IMR-90 (cell line): ENCODE data around the gene ADAMTS16. TPM values are rescaled to one million over a fixed set of nuclear protein-coding genes. Genes with fewer than 3 reads are reported as not detected.

ENCODE experiments used
- ATAC-seq: fragments of 200-7000 bp; cut with Tn5 transposase; 2 replicates; pipeline ENCODE4 v1.9.1; 2020; ENCODE audit warnings: low read depth, mild to moderate bottlenecking, moderate library complexity
- BruUV-seq: library from RNA; stranded (reverse); fragments of 400-500 nt; replicated peaks from 2 replicates; lab custom pipeline; 2021; lab: Mats Ljungman, UMichigan
- CTCF ChIA-PET: fragments of 300-600 bp; formaldehyde crosslinking; extraction: SDS; loops from one replicate; lab custom pipeline; 2021; ENCODE audit warnings: antibody characterized with exemption; lab: Yijun Ruan, JAX
- POLR2A ChIA-PET: fragments of 300-600 bp; sonication (Branson Sonifier 250); formaldehyde crosslinking; loops from one replicate; lab custom pipeline; 2022; ENCODE audit warnings: antibody characterized with exemption; ENCODE audit not compliant: unreplicated experiment; lab: Charles Lee
- DNase-seq: peaks from one replicate; pipeline ENCODE4 v3.0.0; 2013
- H2AFZ ChIP-seq: replicated peaks from 2 replicates; pipeline ENCODE3; 2013; ENCODE audit warnings: low read length, mild to moderate bottlenecking; ENCODE audit not compliant: poor library complexity
- H2AK5ac ChIP-seq: 2 replicates; pipeline ENCODE4 v1.6.1; 2013; ENCODE audit warnings: low read depth, low read length, inconsistent platforms
- H2AK9ac ChIP-seq: replicated peaks from 2 replicates; pipeline ENCODE3; 2013; ENCODE audit warnings: mild to moderate bottlenecking, low read depth, low read length, moderate library complexity; ENCODE audit not compliant: poor library complexity
- H2BK120ac ChIP-seq: 2 replicates; pipeline ENCODE4 v1.6.1; 2013; ENCODE audit warnings: low read depth, low read length, inconsistent platforms
- H2BK15ac ChIP-seq: 3 replicates; pipeline ENCODE4 v1.6.1; 2013; ENCODE audit warnings: low read depth, low read length, inconsistent platforms
- H2BK20ac ChIP-seq: 2 replicates; pipeline ENCODE4 v1.6.1; 2013; ENCODE audit warnings: low read depth, mild to moderate bottlenecking, inconsistent platforms, low read length, moderate library complexity
- H2BK5ac ChIP-seq: 2 replicates; pipeline ENCODE4 v1.6.1; 2013; ENCODE audit warnings: mild to moderate bottlenecking, low read depth, low read length, inconsistent platforms; ENCODE audit not compliant: poor library complexity, severe bottlenecking
- H3K14ac ChIP-seq: replicated peaks from 2 replicates; pipeline ENCODE4 v1.6.1; 2013; ENCODE audit warnings: low read depth, low read length, inconsistent platforms
- H3K18ac ChIP-seq: 2 replicates; pipeline ENCODE4 v1.6.1; 2013; ENCODE audit warnings: low read depth, low read length, control low read depth
- H3K23ac ChIP-seq: 2 replicates; pipeline ENCODE4 v1.6.1; 2013; ENCODE audit warnings: low read depth, low read length, inconsistent platforms
- H3K27ac ChIP-seq: 2 replicates; pipeline ENCODE4 v1.5.1; 2013; ENCODE audit warnings: mild to moderate bottlenecking, control low read depth, low read length; ENCODE audit not compliant: insufficient read depth
- H3K27me3 ChIP-seq: 2 replicates; pipeline ENCODE4 v1.6.1; 2013; ENCODE audit warnings: low read length; ENCODE audit not compliant: control insufficient read depth, insufficient read depth
- H3K36me3 ChIP-seq: 2 replicates; pipeline ENCODE4 v1.6.1; 2013; ENCODE audit warnings: low read length, mixed read lengths; ENCODE audit not compliant: control insufficient read depth, insufficient read depth
- H3K4ac ChIP-seq: 2 replicates; pipeline ENCODE4 v1.6.1; 2013; ENCODE audit warnings: low read depth, low read length, inconsistent platforms
- H3K4me1 ChIP-seq: 2 replicates; pipeline ENCODE4 v1.6.1; 2013; ENCODE audit warnings: low read length, mixed read lengths; ENCODE audit not compliant: control insufficient read depth, insufficient read depth
- H3K4me2 ChIP-seq: 2 replicates; pipeline ENCODE4 v1.6.1; 2013; ENCODE audit warnings: low read depth, mild to moderate bottlenecking, control low read depth, low read length, moderate library complexity
- H3K4me3 ChIP-seq: 2 replicates; pipeline ENCODE4 v1.5.1; 2013; ENCODE audit warnings: low read depth, mild to moderate bottlenecking, control low read depth, low read length, moderate library complexity; ENCODE audit not compliant: insufficient read depth
- H3K56ac ChIP-seq: 2 replicates; pipeline ENCODE4 v1.6.1; 2013; ENCODE audit warnings: low read length, inconsistent platforms; ENCODE audit not compliant: insufficient read depth; ENCODE audit errors: extremely low read depth
- H3K79me1 ChIP-seq, 2 experiments: 2 replicates each; pipeline ENCODE4 v1.6.1; 2013; ENCODE audit warnings: low read length in 2 of 2, inconsistent platforms in 1 of 2, low read depth in 1 of 2
- H3K9ac ChIP-seq: 2 replicates; pipeline ENCODE4 v1.6.1; 2013; ENCODE audit warnings: low read depth, low read length, control low read depth
- H3K9me1 ChIP-seq: 2 replicates; pipeline ENCODE4 v1.6.1; 2013; ENCODE audit warnings: low read length, inconsistent platforms; ENCODE audit not compliant: insufficient read depth
- H3K9me3 ChIP-seq: 2 replicates; pipeline ENCODE4 v1.6.1; 2013; ENCODE audit warnings: low read length; ENCODE audit not compliant: control insufficient read depth, insufficient read depth
- H4K20me1 ChIP-seq: 2 replicates; pipeline ENCODE4 v1.6.1; 2013; ENCODE audit warnings: low read length, inconsistent platforms; ENCODE audit not compliant: insufficient read depth
- H4K5ac ChIP-seq: 2 replicates; pipeline ENCODE4 v1.6.1; 2013; ENCODE audit warnings: mild to moderate bottlenecking, low read depth, low read length, control low read depth
- H4K8ac ChIP-seq, 2 experiments: 2 replicates each; pipeline ENCODE4 v1.6.1; 2013; ENCODE audit warnings: low read depth in 2 of 2, low read length in 2 of 2, control low read depth in 1 of 2, inconsistent platforms in 1 of 2
- H4K91ac ChIP-seq: 2 replicates; pipeline ENCODE4 v1.6.1; 2013; ENCODE audit warnings: low read depth, low read length, inconsistent platforms; ENCODE audit not compliant: insufficient read depth
- BHLHE40 ChIP-seq: fragments of 150-350 bp; IDR thresholded peaks from 2 replicates; pipeline ENCODE4 v1.6.1; 2016; ENCODE audit warnings: mild to moderate bottlenecking, low read depth, low read length
- CHD1 ChIP-seq: IDR thresholded peaks from 2 replicates; pipeline ENCODE4 v1.6.1; 2012; ENCODE audit warnings: low read depth, low read length, improper control_type of control experiment
- CTCF ChIP-seq: conservative IDR thresholded peaks from 2 replicates; pipeline ENCODE4 v1.5.1; 2012; ENCODE audit warnings: mild to moderate bottlenecking, low read depth, low read length, improper control_type of control experiment
- ELK1 ChIP-seq: fragments of 150-350 bp; IDR thresholded peaks from 2 replicates; pipeline ENCODE4 v1.6.1; 2016; ENCODE audit warnings: low read depth, mild to moderate bottlenecking, low read length, moderate library complexity, borderline replicate concordance
- FOS ChIP-seq: fragments of 150-350 bp; IDR thresholded peaks from 2 replicates; pipeline ENCODE4 v1.6.1; 2016; ENCODE audit warnings: low read depth, low read length
- MAZ ChIP-seq: IDR thresholded peaks from 2 replicates; pipeline ENCODE4 v1.6.1; 2012; ENCODE audit warnings: low read depth, mild to moderate bottlenecking, low read length, improper control_type of control experiment, moderate library complexity, borderline replicate concordance
- MXI1 ChIP-seq: IDR thresholded peaks from 2 replicates; pipeline ENCODE4 v1.6.1; 2012; ENCODE audit warnings: low read depth, mild to moderate bottlenecking, low read length, moderate library complexity, borderline replicate concordance
- NFE2L2 ChIP-seq: fragments of 150-350 bp; IDR thresholded peaks from 2 replicates; pipeline ENCODE4 v1.6.1; 2016; ENCODE audit warnings: low read depth, mild to moderate bottlenecking, low read length
- POLR2A ChIP-seq: IDR thresholded peaks from 2 replicates; pipeline ENCODE4 v1.6.1; 2012; ENCODE audit warnings: mild to moderate bottlenecking, low read depth, low read length
- RAD21 ChIP-seq: IDR thresholded peaks from 2 replicates; pipeline ENCODE4 v1.6.1; 2012; ENCODE audit warnings: low read length, improper control_type of control experiment
- RCOR1 ChIP-seq: IDR thresholded peaks from 2 replicates; pipeline ENCODE4 v1.6.1; 2012; ENCODE audit warnings: mild to moderate bottlenecking, low read length, improper control_type of control experiment; ENCODE audit not compliant: insufficient replicate concordance
- RFX5 ChIP-seq: IDR thresholded peaks from 2 replicates; pipeline ENCODE4 v1.8.0; 2012; ENCODE audit warnings: low read depth, mild to moderate bottlenecking, low read length, moderate library complexity
- SMC3 ChIP-seq: fragments of 150-350 bp; IDR thresholded peaks from 2 replicates; pipeline ENCODE4 v1.6.1; 2016; ENCODE audit warnings: low read depth, mild to moderate bottlenecking, antibody characterized with exemption, low read length, moderate library complexity
- USF2 ChIP-seq: fragments of 150-350 bp; IDR thresholded peaks from 2 replicates; pipeline ENCODE4 v1.6.1; 2017; ENCODE audit warnings: mild to moderate bottlenecking, antibody characterized with exemption, low read length, low read depth
- WGBS, 2 experiments: methylation state at CpG; one replicate each; pipeline versions ENCODE4 v1.1.5 to v1.1.7; 2013; ENCODE audit warnings: missing lambda C conversion rate in 2 of 2; ENCODE audit not compliant: insufficient read length in 1 of 2; ENCODE audit errors: extremely low coverage in 2 of 2; 5-methylcytosine and 5-hydroxymethylcytosine counted together
- dilution Hi-C: fragments of 300-500 bp; cut with HindIII; formaldehyde crosslinking; loops from one replicate; pipeline ENCODE4 v1.14.3; 2018; ENCODE audit warnings: low sequenced_read_pairs; ENCODE audit not compliant: unreplicated experiment
- in situ Hi-C: fragments of 300-500 bp; cut with MboI; formaldehyde crosslinking; loops from 3 replicates; pipeline ENCODE4 v1.14.3; 2019; ENCODE audit warnings: low sequenced_read_pairs, inconsistent platforms, mixed read lengths
- intact Hi-C: fragments of 100-400 bp; cut with micrococcal nuclease; formaldehyde crosslinking; loops from 2 replicates; pipeline ENCODE4 v1.10.0; 2022
- polyA plus RNA-seq, 3 experiments: library from polyadenylated mRNA; depleted of rRNA; stranded (reverse); fragments of >200 nt; gene quantifications; 2 replicates each; pipeline ENCODE4 v1.2.3, GENCODE V29; 2012; ENCODE audit warnings: low replicate concordance in 1 of 3
- total RNA-seq: library from RNA; depleted of rRNA; stranded (reverse); fragments of >200 nt; gene quantifications from 2 replicates; pipeline ENCODE4 v1.2.3, GENCODE V29; 2012

Gene ADAMTS16
- total and polyA plus RNA-seq, 2 of the 4 experiments (the other 2 are of a cell fraction), result 0.09 to 0.18 TPM

DNA sequence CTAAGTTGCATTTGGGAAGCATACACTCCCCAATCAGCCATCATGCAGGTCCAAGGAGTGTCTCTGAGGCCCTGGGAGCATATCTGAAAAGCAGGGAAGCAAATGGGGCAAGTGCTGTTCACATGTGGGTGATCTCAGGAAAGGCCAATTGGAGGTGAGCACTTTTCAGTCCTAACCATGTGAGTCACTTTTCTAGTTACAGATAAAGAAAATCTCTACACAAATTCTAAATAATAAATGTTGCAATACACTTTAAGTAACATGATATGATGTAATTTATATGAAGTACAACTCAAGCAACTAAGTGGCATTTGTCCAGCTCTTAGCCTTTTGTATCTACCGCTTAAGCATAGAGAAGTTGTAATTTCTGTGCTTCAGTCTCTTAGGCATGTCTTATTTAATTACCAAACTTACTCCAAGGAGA is 18.4 kb downstream of the ADAMTS16 start:
- Histone ChIP-seq H3K4ac (no peak overlapping the region), H3K56ac (no peak overlapping the region), H3K23ac (no peak overlapping the region), H2BK15ac (no peak overlapping the region), H3K9me3 (peaks cover 2% of the 10 kb centered on the region; the same call in 1 of the 2 replicates), H4K20me1 (no peaks in the 10 kb centered on the region), H3K4me1 (no peaks in the 10 kb centered on the region), H2BK20ac (no peak overlapping the region), H4K5ac (no peak overlapping the region), H3K18ac (no peak overlapping the region), H3K14ac (no peak overlapping the region), H2AK9ac (no peak overlapping the region), H3K9me1 (no peaks in the 10 kb centered on the region), H3K4me2 (no peak overlapping the region), H3K4me3 (no peak overlapping the region), H2BK5ac (no peak overlapping the region), H2AK5ac (no peak overlapping the region), H2AFZ (no peak overlapping the region), H3K27ac (no peak overlapping the region), H4K91ac (no peak overlapping the region), H3K79me1 (no peaks in the 10 kb centered on the region), H4K8ac (no peak overlapping the region), H2BK120ac (no peak overlapping the region), H3K9ac (no peak overlapping the region), H3K36me3 (no peaks in the 10 kb centered on the region), H3K27me3 (no peaks in the 10 kb centered on the region)
- WGBS, 2 experiments, result no CpG with 5 or more reads among the region's 1 CpG
- intact Hi-C loops, result no loop called here
- TF ChIP-seq RFX5 (no peak), FOS (no peak), USF2 (no peak), POLR2A (no peak), BHLHE40 (no peak), CTCF (no peak), RAD21 (no peak), CHD1 (no peak), NFE2L2 (no peak), MXI1 (no peak), MAZ (no peak), SMC3 (no peak), RCOR1 (no peak), ELK1 (no peak)
- dilution Hi-C loops, result no loop called here
- DNase-seq, result no peak
- BruUV-seq, result no TSS peak
- ChIA-PET CTCF (no interaction called here), POLR2A (no interaction called here)
- no peak for ATAC-seq
- in situ Hi-C loops, result no loop called here
